NCI-H345 (cell line): ENCODE results near the gene COMT.
"Not testable (repeated sequence)": the region's sequence is repeated elsewhere in the genome, so short reads cannot be mapped to it uniquely, and the experiment has no call there.

Source experiments
- DNase-seq: peaks from one replicate; lab custom pipeline; 2025; lab: John Stamatoyannopoulos, UW

The COMT gene

DNA sequence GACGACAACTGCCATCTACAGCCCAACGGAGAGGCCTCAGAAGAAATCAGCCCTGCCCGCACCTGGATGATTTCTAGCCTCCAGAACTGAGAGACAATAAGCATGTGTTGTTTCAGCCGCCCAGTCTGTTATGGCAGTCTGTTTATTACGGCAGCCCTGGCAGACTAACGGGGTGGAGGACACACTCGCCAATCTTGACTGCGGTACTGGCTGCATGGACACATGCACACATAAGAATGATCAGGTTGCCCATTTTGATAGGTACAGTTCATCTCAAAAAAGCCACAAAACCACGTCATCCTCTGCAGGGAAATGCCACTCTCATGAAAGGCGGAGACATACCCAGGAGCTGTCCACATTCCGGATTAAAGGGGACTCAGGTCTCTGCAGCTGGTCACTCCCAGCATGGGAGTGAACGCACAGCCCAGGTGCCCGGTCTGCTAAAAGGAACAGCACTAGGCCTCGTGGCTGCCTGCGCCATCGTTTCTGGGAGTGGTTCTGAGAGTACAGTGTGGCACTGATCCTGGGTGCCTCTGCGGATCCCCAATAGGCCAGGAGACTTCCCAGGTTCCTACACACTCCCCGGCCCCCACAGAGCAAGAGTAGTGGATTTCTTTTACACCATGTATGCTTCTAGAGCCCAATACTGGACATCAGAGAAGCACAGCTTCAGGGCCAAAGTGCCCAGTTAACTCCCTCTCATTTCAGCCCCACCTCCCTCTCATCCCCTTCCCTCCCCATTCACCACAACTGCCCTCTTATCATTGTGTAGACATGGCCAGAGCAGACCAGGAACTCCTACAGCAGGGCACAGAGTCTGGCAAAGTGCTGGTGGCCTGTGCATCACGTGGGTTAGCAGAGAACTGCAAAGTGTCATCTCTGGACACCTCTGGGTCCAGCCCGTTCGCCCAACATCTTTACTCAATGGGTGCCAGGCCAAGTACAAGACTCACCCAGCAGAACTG lies 11.7 kb upstream of the COMT start:
- no peak for DNase-seq

- no peak for DNase-seq
Observed at GRCh38 chr22:19930551-19931486, 10.8 kb upstream of the COMT start.

- DNase-seq, result no peak
Observed at GRCh38 chr22:19931514-19931913, 10.1 kb upstream of the COMT start.

DNA sequence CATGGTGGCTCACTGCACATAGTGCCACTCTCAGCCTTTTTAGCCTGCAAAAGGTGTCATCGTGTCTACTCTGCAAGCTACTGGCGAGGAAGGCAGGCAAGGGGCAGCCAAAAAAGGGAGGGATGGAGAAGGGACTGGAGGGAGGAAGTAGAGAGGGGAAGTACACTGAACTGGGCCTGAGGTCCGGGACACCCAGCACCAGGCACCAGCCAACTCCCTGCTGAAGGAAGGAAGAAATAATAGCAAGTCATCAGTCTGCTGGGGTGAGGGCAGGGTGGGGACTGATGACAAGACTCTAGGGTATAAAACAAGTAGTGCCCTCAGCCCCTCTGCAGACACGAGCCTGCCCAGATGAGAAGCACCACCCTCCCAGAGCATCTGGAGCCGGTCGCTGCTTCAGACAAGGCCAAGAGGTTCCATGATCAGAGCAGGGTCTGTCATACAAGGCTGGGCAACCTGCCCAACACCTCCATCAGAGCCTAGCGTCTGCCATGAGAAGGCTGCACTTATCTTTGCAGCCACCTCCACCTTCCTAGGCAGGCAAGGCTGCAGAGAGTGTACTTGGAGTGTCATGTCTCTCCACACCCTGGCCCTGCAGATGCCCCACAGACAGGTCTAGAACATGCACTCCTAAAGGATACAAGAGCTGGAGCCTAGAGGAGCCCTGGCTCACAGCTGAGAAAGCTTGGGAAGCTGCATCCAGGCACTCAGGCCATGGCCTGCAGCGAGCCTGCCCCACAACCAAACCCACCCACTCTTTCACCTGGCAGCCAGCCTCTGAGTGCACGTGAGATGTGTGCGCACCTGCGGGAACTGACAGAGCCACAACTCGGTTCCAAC lies 9.0 kb upstream of the COMT start:
- peak; percentile 6 for DNase-seq

DNA sequence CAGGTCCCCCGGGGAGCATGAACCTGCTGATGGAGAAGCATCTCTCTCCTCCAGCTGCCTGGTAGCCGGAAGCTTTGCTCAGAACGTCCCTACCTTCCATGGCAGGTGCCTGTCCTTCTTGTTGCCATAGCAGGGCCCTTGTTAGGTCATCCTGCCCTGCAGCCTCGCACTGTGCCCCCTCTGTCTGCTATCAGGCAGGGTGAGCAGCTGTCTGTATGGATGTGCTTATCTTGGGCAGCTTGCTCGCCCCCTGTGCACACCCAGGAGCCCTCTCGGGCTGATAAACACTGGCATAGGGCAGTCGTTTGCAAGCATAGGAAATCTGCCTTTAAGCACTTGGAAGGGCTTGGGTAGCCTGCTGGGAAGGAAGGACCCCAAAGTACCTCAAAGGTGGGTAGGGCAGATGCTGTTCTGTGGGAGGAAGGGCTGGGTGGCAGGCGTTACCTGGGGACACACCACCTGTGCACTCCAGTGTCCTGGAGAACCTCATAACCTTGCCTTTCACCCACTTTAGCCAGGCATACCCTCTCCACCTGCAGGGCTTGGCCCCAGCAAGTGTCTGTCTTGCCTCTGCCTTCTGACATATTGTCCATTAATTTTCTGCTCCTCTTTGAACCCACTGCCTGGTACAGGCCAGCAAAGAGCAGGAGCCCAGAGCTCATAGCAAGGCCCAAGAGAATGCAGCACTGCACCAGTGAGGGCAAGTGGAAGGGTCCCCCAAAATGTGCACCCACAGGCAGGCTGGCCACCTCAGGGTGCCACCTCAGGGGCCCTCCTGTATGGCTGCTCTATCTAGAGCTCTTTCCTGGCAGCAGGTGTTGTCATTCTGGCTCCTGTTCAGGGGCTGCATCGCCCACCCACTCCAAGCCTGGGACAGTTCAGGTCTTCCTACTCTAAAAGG lies 8.0 kb upstream of the COMT start:
- no peak for DNase-seq

DNA sequence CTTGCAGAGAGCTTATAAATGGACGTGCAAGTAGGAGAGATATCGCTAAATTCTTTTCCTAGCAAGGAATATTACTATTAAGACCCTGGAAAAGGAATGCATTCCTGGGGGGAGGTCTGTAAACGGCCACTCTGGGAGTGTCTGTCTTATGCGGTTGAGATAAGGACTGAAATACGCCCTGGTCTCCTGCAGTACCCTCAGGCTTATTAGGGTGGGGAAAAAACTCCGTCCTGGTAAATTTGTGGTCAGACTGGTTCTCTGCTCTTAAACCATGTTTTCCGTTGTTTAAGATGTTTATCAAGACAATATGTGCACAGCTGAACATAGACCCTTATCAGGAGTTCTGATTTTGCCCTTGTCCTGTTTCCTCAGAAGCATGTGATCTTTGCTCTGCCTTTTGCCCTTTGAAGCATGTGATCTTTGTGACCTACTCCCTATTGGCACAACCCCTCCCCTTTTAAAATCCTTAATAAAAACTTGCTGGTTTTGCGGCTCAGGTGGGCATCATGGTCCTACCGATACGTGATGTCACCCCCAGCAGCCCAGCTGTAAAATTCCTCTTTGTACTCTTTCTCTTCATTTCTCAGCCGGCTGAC lies 6.4 kb upstream of the COMT start:
- DNase-seq, result not testable (repeated sequence)

- DNase-seq, result no peak
Observed at GRCh38 chr22:19936513-19936912, 5.1 kb upstream of the COMT start.

- DNase-seq, result no peak
Observed at GRCh38 chr22:19937616-19938473, 3.7 kb upstream of the COMT start.

DNA sequence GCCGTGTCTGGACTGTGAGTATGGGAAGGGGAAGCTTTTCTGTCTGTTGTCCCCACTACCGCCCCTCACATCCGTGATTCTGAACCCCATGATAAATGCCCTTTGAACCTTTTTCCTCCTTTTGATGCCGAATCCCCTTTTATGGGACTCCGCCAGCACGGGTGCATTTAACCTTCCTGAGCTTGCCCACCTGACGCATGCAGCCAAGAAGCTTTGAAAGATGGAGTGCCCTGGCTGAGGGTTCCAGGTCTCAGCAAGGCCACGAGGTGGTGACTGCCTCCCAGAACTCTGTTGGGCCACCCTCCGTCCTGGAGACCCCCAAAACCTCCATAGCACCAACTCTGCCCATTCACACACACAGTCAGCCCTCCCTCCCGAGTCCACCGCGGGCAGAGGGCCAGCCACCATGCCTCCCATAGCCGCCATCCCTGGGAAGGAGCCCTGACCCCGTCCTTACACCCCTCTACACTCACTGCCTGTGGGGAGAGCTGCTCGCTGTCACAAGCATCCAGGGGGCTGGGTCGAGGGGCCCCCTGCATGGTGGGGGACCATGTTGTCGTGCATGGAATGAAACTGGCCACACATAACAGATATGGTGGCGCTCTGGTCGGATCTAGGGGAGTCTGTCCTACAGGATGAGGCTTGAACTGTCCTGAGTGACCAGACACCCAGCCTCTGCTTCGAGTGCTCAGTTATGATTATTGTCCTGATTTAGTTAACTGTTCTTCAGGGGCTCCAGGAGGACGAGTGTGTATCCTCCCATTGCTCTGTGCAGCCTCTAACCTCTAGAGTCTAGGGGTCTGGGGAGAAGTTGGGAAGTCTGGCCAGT lies 822 bp upstream of the COMT start:
- DNase-seq, result no peak

- no peak for DNase-seq
Observed at GRCh38 chr22:19942157-19943081, 847 bp downstream of the COMT start.

DNA sequence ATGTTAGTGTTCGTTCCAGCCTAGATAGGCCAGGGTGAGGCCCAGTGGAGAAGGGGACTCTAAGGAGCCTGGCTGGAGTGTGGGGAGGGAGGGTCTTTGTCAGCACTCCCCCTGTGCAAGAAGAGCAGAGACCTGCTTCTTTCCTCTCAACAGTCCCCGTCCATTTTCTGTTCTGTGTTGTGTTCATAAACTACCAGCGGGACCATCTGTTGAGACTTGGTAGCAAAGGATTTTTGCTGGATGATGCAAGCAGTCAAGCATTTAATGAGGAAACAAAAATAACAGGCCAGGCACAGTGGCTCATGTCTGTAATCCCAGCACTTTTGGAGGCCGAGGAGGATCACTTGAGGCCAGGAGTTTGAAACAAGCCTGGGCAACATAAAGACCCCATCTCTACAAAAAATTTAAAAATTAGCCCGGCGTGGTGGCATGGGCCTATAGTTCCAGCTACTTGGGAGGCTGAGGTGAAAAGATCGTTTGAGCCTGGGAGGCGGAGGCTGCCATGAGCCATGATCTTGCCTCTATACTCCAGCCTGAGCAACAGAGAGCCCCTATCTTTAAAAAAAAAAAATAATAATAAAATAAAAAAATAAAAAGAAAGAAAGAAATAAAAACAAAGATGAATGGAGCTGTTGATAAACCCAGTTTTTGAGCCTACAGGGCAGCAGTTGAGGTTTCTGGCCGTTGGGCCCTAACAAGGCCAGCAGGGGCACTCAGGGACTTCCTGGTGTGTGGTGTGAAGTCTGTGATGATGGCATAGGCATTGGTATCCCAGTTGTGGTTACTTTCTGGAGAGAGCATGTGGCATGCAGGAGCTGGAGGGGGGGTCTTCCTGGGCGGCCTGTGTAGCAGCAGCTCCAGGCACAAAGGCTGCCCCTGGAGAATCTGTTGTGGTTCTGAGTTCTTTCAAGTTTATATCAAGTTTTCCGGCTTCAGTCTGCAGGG lies 1.8 kb downstream of the COMT start:
- no peak for DNase-seq

GRCh38 chr22:19948057-19948760 lies 6.6 kb downstream of the COMT start:
- no peak for DNase-seq

DNA sequence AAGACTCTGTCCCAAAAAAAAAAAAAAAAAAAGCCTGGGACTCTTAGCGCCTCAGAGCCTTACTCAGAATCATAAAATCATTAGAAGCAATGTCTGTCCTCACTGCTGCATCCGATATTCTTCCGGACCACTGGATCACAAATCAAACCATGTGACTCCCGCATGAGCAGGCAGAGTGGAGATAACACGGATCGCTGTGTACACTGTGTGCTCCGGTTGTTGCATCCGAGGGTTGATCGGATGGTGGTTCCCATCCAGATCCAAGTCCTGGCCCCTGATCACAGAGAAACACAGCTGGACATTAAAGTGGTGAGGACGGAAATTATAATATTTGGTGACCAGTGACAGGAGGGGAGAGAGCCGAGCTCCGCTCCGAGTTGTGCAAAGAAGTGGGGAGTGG lies 9.8 kb downstream of the COMT start:
- DNase-seq, result no peak

DNA sequence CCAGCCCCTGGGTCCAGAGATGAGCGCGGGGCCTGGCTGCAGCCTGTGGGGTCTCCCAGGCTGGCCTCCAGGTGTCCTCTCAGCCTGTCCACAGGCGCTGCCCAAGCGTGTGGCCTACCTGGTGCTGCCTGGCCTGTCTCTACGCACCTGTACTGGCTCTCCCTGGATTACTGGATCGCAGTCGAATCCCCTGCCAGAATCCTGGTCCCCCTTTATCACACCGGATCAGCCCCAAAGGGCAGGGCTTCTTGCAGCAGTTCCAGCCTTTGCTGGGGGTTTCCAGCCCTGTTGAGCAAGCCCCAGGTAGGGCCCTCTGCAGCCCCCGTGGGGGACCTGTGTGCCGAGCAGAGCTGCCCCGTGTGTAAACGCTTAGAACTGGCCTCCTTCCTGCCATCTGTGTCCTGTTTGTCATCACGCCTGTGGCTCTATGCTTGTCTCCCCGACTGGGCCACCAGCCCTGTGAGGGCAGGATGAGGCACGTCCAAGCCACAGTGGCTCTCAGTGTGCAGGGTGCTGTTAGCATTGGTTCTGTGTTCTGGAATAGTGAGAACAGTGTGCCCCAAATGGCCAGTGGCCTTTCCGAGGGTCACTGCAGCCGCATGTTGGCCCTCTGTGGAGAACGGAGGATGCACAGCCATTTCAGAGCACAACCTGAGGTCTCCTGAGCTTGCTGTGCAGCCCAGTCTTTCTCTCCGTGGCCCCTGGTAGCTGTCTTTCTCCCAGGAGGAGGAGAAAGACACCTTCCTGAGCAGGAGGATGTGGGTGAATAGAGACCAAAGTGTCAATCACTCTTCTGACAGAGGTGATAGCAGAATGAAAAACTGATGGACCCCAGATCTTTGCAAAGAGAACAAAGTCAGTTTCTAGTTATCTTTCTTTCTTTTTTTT lies 13.9 kb downstream of the COMT start:
- peak; percentile 1 for DNase-seq

DNA sequence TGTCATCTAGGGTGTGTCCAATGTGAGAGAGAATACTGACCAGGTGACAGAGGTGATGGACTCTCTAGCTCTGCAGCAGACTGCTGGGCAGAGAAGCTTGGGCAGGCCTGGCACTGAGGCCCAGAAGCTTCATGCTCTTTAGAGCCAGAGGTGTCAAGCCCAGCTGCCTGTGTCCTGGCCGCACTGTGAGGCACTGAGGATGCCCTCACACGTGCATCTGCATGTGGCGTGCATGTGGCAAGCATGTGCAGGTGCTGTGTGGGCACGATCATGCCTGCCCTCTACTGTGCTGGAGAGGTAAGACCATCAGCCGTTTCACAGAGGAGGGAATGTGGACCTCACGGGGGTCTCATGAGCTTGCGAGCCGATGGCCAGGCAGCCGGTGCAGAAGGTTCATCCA lies 15.9 kb downstream of the COMT start:
- DNase-seq, result no peak
